Colonic mucosa (tissue), 4 donors: ENCODE results near the gene TGOLN2. TPM values are rescaled to one million over a fixed set of nuclear protein-coding genes. Genes with fewer than 3 reads are reported as not detected.
"Not testable (repeated sequence)": the region's sequence is repeated elsewhere in the genome, so short reads cannot be mapped to it uniquely, and the experiment has no call there.

ENCODE experiments used
- DNase-seq: peaks from one replicate; pipeline ENCODE4 v3.0.0-alpha.2; 2020
- H3K27ac ChIP-seq: fragments of 200-600 bp; one replicate; pipeline ENCODE4 v1.8.0; 2021
- H3K27me3 ChIP-seq: fragments of 200-600 bp; one replicate; pipeline ENCODE4 v1.8.0; 2021
- H3K36me3 ChIP-seq: fragments of 200-600 bp; one replicate; pipeline ENCODE4 v1.8.0; 2021
- H3K4me1 ChIP-seq: fragments of 200-600 bp; one replicate; pipeline ENCODE4 v1.8.0; 2021; ENCODE audit warnings: mild to moderate bottlenecking
- H3K4me3 ChIP-seq: fragments of 200-600 bp; one replicate; pipeline ENCODE4 v1.8.0; 2021
- H3K9ac ChIP-seq, 2 donors: one replicate each; pipeline ENCODE4 v1.7.0; 2013; ENCODE audit warnings: control low read depth in 2 of 2, low read depth in 2 of 2, low read length in 2 of 2
- H3K9me3 ChIP-seq: fragments of 200-600 bp; one replicate; pipeline ENCODE4 v1.8.0; 2021
- intact Hi-C: fragments of 100-400 bp; cut with DNase I; formaldehyde crosslinking; loops from one replicate; pipeline ENCODE4 v1.14.1; 2022
- total RNA-seq, 2 donors: library from RNA; stranded (reverse); fragmentation: NEBNext Ultra II Directional in 1 of 2; extraction: Animal tissue kit (Norgen Biotek cat#: 25700) in 1 of 2; gene quantifications; one replicate each; pipeline ENCODE4 v1.2.1, GENCODE V29; 2021
- TF ChIP-seq, protein P1 (sequence below): fragments of 200-600 bp; IDR thresholded peaks from one replicate; pipeline ENCODE4 v1.8.0; 2022; ENCODE audit warnings: antibody characterized with exemption, mild to moderate bottlenecking
- donor health status: healthy.
- donor health status: DM: no; HTN: no; CAD: no.
- donor health status: DM: no; HTN: no; CAD: no.

Gene TGOLN2
- total RNA-seq, 2 donors from 2014 or later, result 140 to 162 TPM

DNA sequence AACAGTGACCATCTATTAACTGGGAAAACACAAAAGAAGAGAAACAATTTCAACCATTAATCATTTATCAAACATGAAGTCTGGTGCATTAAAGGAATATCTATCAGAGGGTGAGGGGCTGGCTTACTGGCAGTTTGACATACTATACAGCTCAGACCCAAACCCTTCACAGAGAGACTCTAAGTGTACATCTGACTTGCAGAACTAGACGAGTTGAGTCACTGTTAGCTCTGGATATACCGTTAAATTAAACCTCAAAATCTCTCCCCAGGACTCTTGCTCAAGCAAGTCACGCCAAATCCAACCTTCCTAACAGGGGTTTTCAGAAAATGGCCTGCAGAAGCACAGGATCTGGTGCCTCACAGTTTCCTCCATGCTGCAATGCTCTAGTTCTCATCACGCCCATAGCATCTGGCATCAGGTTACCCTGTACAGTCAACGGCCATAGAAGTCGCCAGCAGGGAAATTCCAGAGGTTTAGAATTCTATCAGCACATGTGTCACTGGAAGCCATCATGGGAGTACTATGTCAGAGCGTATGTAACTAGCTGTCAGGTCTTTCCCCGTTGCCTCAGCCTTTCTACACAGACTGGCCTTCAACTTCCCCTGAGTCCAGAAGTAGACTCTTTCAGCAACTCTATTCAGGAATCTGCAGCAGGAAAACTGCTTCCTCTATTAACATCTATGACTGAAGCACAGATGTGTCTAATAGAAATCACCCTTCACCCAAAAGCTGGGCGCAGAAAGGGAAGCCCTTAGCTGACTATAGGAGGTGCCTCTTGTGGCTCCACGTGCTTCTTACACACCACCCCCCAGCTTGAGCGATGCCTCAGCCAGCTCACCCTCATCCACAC is 9.3 kb downstream of the TGOLN2 start:
- Histone ChIP-seq H3K27ac (no peak overlapping the region), H3K4me1 (no peaks in the 10 kb centered on the region), H3K27me3 (no peaks in the 10 kb centered on the region), H3K9ac (no peak overlapping the region), H3K9me3 (no peaks in the 10 kb centered on the region), H3K36me3 (peaks cover 6% of the 10 kb centered on the region), H3K4me3 (no peak overlapping the region)
- TF ChIP-seq, protein P1, sequence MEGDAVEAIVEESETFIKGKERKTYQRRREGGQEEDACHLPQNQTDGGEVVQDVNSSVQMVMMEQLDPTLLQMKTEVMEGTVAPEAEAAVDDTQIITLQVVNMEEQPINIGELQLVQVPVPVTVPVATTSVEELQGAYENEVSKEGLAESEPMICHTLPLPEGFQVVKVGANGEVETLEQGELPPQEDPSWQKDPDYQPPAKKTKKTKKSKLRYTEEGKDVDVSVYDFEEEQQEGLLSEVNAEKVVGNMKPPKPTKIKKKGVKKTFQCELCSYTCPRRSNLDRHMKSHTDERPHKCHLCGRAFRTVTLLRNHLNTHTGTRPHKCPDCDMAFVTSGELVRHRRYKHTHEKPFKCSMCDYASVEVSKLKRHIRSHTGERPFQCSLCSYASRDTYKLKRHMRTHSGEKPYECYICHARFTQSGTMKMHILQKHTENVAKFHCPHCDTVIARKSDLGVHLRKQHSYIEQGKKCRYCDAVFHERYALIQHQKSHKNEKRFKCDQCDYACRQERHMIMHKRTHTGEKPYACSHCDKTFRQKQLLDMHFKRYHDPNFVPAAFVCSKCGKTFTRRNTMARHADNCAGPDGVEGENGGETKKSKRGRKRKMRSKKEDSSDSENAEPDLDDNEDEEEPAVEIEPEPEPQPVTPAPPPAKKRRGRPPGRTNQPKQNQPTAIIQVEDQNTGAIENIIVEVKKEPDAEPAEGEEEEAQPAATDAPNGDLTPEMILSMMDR, result no peak
- no peak for DNase-seq
- intact Hi-C loops, result no loop called here

DNA sequence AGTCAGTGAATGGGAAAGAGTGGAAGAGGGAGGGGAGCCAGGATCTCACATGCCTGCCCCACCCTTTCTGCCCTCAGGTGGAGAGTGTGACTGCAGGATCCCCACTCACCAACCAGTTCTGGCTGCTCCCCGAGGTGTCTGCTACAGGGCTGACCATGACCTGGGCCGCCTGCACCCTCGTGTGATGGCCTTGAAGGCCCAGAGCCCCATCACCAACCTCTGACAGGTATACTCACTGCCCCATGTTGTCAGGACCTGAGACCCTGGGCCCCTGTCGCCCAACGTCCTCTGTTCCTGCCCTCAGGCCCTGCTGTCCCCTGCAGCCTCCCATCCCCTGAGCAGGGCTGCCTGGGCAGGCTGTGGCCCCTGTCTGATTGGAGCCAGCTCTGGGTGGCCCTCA is 11.9 kb downstream of the TGOLN2 start:
- H3K4me1 ChIP-seq, H3K27ac ChIP-seq, H3K27me3 ChIP-seq, H3K36me3 ChIP-seq, H3K9me3 ChIP-seq, H3K4me3 ChIP-seq, intact Hi-C loops, H3K9ac ChIP-seq, DNase-seq: not testable (repeated sequence)

DNA sequence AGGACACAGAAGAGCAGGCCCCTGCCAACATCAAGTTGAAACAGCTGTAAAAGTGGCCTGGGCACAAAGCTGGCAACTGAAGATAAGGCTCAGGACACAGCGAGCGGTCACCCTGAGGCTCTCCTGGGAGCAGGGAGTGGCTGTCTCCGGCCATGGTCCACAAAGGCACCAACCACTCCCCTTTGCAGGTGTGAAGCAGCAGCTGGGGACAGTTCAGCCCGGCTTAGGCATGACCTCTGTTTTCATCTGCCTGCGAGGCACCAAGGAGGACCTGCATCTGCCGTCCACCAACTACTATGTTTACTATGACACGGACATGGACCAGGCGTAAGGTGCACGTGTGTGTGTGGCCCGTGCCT is 12.9 kb downstream of the TGOLN2 start:
- H3K4me1 ChIP-seq, result no peaks in the 10 kb centered on the region
- TF ChIP-seq, protein P1, result no peak
- DNase-seq, result no peak
- H3K27me3 ChIP-seq, result no peaks in the 10 kb centered on the region
- H3K27ac ChIP-seq, result no peak overlapping the region
- no peak overlapping the region for H3K9ac ChIP-seq
- H3K9me3 ChIP-seq, result no peaks in the 10 kb centered on the region
- intact Hi-C loops, result no loop called here
- no peak overlapping the region for H3K4me3 ChIP-seq
- H3K36me3 ChIP-seq, result peaks cover 6% of the 10 kb centered on the region

DNA sequence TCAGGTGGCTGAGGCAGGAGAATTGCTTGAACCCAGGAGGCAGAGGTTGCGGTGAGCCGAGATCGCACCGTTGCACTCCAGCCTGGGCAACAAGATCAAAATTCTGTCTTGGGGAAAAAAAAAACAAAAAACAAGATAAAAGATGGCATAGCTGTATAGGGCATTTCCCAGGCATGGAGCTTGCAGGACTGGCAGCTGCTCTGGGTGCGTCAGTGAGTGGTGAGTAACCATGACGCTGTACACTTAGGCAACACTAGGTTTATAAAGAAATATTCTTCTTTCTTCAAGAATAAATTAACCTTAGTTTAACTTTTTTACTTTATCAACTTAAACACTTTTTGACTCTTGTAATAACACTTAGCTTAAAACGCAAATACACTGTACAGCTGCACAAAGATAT is 15.4 kb downstream of the TGOLN2 start:
- H3K36me3 ChIP-seq, result peaks cover 5% of the 10 kb centered on the region
- no peak overlapping the region for H3K4me3 ChIP-seq
- TF ChIP-seq, protein P1, result no peak
- H3K9me3 ChIP-seq, result no peaks in the 10 kb centered on the region
- no peak overlapping the region for H3K9ac ChIP-seq
- no peak overlapping the region for H3K27ac ChIP-seq
- H3K27me3 ChIP-seq, result no peaks in the 10 kb centered on the region
- no peak for DNase-seq
- H3K4me1 ChIP-seq, result peaks cover 9% of the 10 kb centered on the region
- intact Hi-C loops, result no loop called here

DNA sequence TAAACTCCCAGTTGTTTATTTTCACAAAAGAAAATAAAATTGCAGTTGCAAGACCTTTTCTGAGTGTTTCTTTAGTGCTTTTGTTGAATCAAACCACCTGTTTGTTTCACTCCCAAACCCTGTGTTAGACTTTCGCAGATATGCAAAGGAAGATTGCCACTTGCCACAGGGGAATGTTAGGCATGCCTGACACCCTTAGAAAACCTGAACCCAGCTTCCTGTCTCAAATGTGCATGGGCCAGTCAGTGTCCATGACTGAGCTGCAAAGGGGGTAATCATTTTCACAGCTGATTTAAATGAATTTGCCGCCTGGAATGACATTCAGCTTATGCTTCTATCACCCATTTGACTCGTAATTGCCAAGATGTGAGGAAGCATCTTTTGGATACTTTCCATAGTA is 17.5 kb downstream of the TGOLN2 start:
- no peaks in the 10 kb centered on the region for H3K36me3 ChIP-seq
- H3K27me3 ChIP-seq, result no peaks in the 10 kb centered on the region
- H3K27ac ChIP-seq, result no peak overlapping the region
- TF ChIP-seq, protein P1, result no peak
- no peak overlapping the region for H3K4me3 ChIP-seq
- no peak for DNase-seq
- peaks cover 9% of the 10 kb centered on the region for H3K4me1 ChIP-seq
- no peak overlapping the region for H3K9ac ChIP-seq
- H3K9me3 ChIP-seq, result no peaks in the 10 kb centered on the region
- intact Hi-C loops, result no loop called here

DNA sequence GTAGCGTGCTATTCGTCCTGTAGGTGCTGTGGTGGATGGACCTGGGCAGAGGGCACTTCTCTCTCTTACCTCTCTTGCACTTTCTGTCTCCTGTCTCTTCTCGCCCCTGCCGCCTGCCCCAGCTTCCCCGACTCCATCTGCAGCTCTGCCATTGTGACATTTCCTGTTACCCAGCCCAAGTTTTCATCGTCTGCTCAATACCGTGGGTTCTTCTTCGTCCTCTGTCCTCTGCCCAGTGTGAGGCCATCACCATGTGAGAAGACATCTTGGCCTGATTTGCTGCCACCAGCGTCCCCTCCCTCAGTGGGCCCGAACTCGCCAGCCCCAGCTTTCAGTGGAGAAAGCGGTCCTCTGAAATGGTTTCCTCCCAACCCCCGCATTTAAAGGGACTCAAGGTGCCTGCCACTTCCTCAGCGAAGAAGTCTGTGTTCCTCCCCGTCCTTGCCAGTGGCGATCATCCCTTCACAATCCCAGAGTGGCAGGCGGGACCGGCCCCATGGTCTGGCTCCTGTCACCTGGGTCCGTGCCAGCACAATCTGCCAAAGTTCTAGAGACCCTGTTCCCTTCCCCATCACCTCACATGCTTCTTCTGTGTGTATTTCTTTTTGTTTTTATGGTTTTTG is 18.0 kb downstream of the TGOLN2 start:
- H3K9me3 ChIP-seq, result no peaks in the 10 kb centered on the region
- no peak overlapping the region for H3K27ac ChIP-seq
- intact Hi-C loops, result no loop called here
- H3K4me1 ChIP-seq, result peaks cover 9% of the 10 kb centered on the region
- no peak overlapping the region for H3K4me3 ChIP-seq
- no peak for DNase-seq
- no peak overlapping the region for H3K9ac ChIP-seq
- H3K27me3 ChIP-seq, result no peaks in the 10 kb centered on the region
- TF ChIP-seq, protein P1, result no peak
- no peaks in the 10 kb centered on the region for H3K36me3 ChIP-seq
